ENCODE measurements around the gene ORAI2. TPM values are rescaled to one million over a fixed set of nuclear protein-coding genes. Genes with fewer than 3 reads are reported as not detected.

ORAI2 gene
- total and polyA plus RNA-seq, 7 donors = 1.4 to 38.7 (median 7.9) TPM

DNA sequence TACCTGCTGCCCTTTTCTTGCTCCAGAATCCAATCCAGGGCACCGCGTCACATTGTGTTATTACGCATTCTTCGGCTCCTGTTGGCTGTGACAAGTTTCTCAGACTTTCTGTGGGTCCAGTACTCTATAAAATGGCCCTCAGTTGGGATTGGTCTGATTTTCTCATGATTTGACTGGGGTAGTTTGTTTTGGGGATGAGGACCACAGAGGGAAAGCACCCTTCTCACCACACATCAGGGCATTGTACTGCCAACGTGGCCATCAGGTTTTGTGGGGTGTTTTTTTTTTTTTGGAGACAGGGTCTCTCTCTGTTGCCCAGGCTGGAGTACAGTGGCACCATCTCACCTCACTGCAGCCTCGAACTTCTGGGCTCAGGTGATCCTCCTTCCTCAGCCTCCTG lies 17.0 kb upstream of the ORAI2 start:
- no peak overlapping the region for H3K4me3 ChIP-seq
- no peak overlapping the region for H3K27ac ChIP-seq
- peaks cover 0 to 10% (median 5%) of the 10 kb centered on the region in 4 donors for H3K4me1 ChIP-seq
- TF ChIP-seq POLR2A (IDR thresholded peaks at IDR 0.05) (no peak), EP300 (IDR thresholded peaks at IDR 0.05) (no peak), POLR2AphosphoS5 (IDR thresholded peaks at IDR 0.05) (no peak)
- TF ChIP-seq, protein P1, sequence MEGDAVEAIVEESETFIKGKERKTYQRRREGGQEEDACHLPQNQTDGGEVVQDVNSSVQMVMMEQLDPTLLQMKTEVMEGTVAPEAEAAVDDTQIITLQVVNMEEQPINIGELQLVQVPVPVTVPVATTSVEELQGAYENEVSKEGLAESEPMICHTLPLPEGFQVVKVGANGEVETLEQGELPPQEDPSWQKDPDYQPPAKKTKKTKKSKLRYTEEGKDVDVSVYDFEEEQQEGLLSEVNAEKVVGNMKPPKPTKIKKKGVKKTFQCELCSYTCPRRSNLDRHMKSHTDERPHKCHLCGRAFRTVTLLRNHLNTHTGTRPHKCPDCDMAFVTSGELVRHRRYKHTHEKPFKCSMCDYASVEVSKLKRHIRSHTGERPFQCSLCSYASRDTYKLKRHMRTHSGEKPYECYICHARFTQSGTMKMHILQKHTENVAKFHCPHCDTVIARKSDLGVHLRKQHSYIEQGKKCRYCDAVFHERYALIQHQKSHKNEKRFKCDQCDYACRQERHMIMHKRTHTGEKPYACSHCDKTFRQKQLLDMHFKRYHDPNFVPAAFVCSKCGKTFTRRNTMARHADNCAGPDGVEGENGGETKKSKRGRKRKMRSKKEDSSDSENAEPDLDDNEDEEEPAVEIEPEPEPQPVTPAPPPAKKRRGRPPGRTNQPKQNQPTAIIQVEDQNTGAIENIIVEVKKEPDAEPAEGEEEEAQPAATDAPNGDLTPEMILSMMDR (IDR thresholded peaks at IDR 0.05) = no peak
- intact Hi-C loops (cut with DNase I) = no loop called here
- peaks cover 0 to 83% (median 20%) of the 10 kb centered on the region in 4 donors for H3K36me3 ChIP-seq
- no peaks in the 10 kb centered on the region for H3K9me3 ChIP-seq
- DNase-seq = no peak
- 87 to 91% methylated on average over 6 of the region's 6 CpGs for WGBS, 2 donors
- no peaks in the 10 kb centered on the region for H3K27me3 ChIP-seq

DNA sequence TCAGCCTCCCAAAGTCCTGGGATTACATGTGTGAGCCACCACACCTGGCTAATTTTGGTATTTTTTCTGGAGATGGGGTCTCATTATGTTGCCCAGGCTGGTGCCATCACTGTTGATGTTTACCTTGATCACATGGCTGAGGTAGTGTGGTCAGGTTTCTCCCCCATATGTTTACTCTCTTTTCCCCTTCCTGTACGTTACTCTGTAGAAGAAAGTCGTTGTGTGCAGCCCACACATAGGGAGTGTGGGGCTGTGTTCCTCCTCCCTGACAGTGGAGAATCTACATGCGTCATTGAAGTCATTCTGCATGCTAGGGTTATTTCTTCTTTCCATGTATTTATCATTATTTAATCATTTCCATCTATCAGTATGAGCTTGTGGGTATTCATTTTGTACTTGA lies 16.3 kb upstream of the ORAI2 start:
- intact Hi-C loops (cut with DNase I) = no loop called here

DNA sequence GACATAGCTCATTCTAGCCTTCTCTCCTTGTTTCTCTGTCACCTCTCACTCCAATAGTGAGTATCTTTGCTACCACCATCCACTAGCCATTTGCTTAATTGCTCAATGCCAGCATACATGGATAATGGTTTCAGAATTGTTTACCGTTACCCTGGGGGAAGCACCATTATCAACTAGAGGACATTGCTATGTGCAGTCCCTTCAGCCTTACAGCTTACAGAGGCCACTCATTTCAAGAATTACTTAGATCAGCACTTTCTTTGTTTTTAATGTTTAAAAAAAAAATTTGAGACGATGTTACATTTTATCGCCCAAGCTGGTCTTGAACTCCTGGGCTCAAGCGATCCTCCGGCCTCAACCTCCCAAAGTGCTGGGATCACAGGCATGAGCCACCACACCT lies 14.8 kb upstream of the ORAI2 start:
- Histone ChIP-seq H3K4me1 (no peaks in the 10 kb centered on the region), H3K9me3 (no peaks in the 10 kb centered on the region), H3K27me3 (no peaks in the 10 kb centered on the region), H3K4me3 (no peak overlapping the region), H3K27ac (no peak overlapping the region), H3K36me3 (peaks cover 0 to 89% (median 18%) of the 10 kb centered on the region in 4 donors)
- WGBS, 2 donors = 92 to 95% methylated on average over 5 of the region's 5 CpGs
- TF ChIP-seq POLR2A (IDR thresholded peaks at IDR 0.05) = no peak
- no peak for TF ChIP-seq EP300 (IDR thresholded peaks at IDR 0.05)
- TF ChIP-seq, protein P1 (IDR thresholded peaks at IDR 0.05) = no peak
- no peak for TF ChIP-seq POLR2AphosphoS5 (IDR thresholded peaks at IDR 0.05)
- no peak for DNase-seq
- intact Hi-C loops (cut with DNase I) = no loop called here

More for the DNA sequence above, 16.3 kb upstream of the ORAI2 start:
- no peak for DNase-seq
- Histone ChIP-seq H3K4me1 (peaks cover 0 to 10% (median 5%) of the 10 kb centered on the region in 4 donors), H3K9me3 (no peaks in the 10 kb centered on the region), H3K27me3 (no peaks in the 10 kb centered on the region), H3K36me3 (peaks cover 0 to 81% (median 21%) of the 10 kb centered on the region in 4 donors), H3K27ac (no peak overlapping the region), H3K4me3 (no peak overlapping the region)
- 48 to 83% methylated on average over 3 of the region's 3 CpGs for WGBS, 2 donors
- TF ChIP-seq POLR2AphosphoS5 (IDR thresholded peaks at IDR 0.05) (no peak), POLR2A (IDR thresholded peaks at IDR 0.05) (no peak), EP300 (IDR thresholded peaks at IDR 0.05) (no peak)
- TF ChIP-seq, protein P1 (IDR thresholded peaks at IDR 0.05) = no peak

DNA sequence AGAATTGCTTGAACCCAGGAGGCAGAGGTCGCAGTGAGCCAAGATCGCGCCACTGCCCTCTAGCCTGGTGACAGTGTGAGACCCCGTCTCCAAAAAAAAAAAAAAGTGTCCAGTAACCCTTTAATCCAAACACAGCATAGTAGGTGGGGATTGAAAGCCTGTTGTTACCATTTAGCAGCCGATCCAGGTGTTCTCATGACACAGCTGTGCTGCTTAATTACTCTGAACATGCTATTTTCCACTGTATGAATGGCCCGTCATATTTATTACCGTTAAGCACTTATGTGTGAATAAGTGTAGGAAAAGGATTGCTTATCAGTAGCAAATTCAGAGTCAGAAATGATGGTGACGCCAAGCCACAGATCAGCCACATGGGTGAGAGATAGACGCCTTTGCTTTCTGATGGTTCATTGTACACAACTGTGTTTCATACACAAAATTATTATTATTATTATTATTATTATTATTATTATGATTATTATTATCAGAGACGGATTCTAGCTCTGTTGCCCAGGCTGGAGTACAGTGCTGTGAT lies 11.6 kb upstream of the ORAI2 start:
- Histone ChIP-seq H3K36me3 (peaks cover 0 to 89% (median 39%) of the 10 kb centered on the region in 4 donors), H3K27ac (no peak overlapping the region), H3K9me3 (no peaks in the 10 kb centered on the region), H3K27me3 (no peaks in the 10 kb centered on the region), H3K4me3 (no peak overlapping the region), H3K4me1 (no peaks in the 10 kb centered on the region)
- TF ChIP-seq EP300 (IDR thresholded peaks at IDR 0.05) = no peak
- TF ChIP-seq POLR2AphosphoS5 (IDR thresholded peaks at IDR 0.05) = no peak
- TF ChIP-seq, protein P1 (IDR thresholded peaks at IDR 0.05) = no peak
- no peak for TF ChIP-seq POLR2A (IDR thresholded peaks at IDR 0.05)
- WGBS, 2 donors = 92 to 94% methylated on average over 10 of the region's 10 CpGs
- DNase-seq = no peak
- intact Hi-C loops (cut with DNase I) = no loop called here

DNA sequence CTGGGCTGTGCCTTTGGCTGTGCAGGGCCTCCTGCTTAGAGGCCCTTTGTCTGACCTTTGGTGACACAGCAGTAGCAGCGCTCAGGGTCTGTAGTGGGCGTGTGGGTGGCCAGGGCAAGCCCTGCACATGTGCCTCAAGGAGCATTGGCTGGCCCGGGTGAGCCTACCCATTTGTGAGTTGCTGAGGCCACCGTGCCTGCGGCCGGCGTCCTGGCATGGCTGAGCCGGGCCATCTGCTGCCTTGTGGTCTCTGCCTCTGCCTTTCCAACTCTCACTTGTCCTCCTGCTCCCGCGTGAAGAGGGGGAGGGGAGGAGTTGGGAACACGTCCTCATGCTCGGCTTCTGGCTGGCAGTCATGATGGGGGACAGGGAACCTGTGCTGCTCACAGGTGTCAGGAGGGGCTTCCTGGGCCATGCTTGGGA lies 9.2 kb upstream of the ORAI2 start:
- no peaks in the 10 kb centered on the region for H3K4me1 ChIP-seq
- intact Hi-C loops (cut with DNase I) = no loop called here
- no peak overlapping the region for H3K4me3 ChIP-seq
- H3K9me3 ChIP-seq = no peaks in the 10 kb centered on the region
- peaks cover 0 to 75% (median 32%) of the 10 kb centered on the region in 4 donors for H3K36me3 ChIP-seq
- H3K27me3 ChIP-seq = no peaks in the 10 kb centered on the region
- no peak overlapping the region for H3K27ac ChIP-seq
- TF ChIP-seq EP300 (IDR thresholded peaks at IDR 0.05) (no peak), POLR2A (IDR thresholded peaks at IDR 0.05) (no peak), POLR2AphosphoS5 (IDR thresholded peaks at IDR 0.05) (no peak)
- TF ChIP-seq, protein P1 (IDR thresholded peaks at IDR 0.05) = no peak
- 78 to 85% methylated on average over 12 of the region's 12 CpGs for WGBS, 2 donors
- DNase-seq = no peak
